Measurements from ENCODE around the gene LPAR6.

Gene LPAR6

GRCh38 chr13:48402325-48402932, 10.5 kb downstream of the LPAR6 start:
- Mint-ChIP-seq H3K4me1 (peaks cover 17% of the 10 kb centered on the region), H3K27me3 (ENCODE audit: low read depth, poor library complexity) (no peaks in the 10 kb centered on the region), H3K9me3 (no peaks in the 10 kb centered on the region), H3K4me3 (no peak overlapping the region), H3K36me3 (ENCODE audit: low read depth) (peaks cover 6% of the 10 kb centered on the region), H3K27ac (no peak overlapping the region)
- no peak for DNase-seq
- no peak for TF ChIP-seq CTCF (IDR thresholded peaks at IDR 0.05)

- peaks cover 3% of the 10 kb centered on the region for H3K9me3 Mint-ChIP-seq
- peaks cover 12% of the 10 kb centered on the region for H3K36me3 Mint-ChIP-seq (ENCODE audit: low read depth)
- no peak overlapping the region for H3K4me3 Mint-ChIP-seq
- H3K27me3 Mint-ChIP-seq (ENCODE audit: low read depth, poor library complexity), result no peaks in the 10 kb centered on the region
- peaks cover 12% of the 10 kb centered on the region for H3K4me1 Mint-ChIP-seq
- no peak for DNase-seq
- TF ChIP-seq CTCF (IDR thresholded peaks at IDR 0.05), result no peak
- H3K27ac Mint-ChIP-seq, result no peak overlapping the region
Measured at GRCh38 chr13:48401480-48401879, 11.4 kb downstream of the LPAR6 start.

- no peak for DNase-seq
- no peak overlapping the region for H3K4me3 Mint-ChIP-seq
- TF ChIP-seq CTCF (IDR thresholded peaks at IDR 0.05), result no peak
- H3K27ac Mint-ChIP-seq, result peak overlapping the region; percentile 50
- no peaks in the 10 kb centered on the region for H3K27me3 Mint-ChIP-seq (ENCODE audit: low read depth, poor library complexity)
- peaks cover 9% of the 10 kb centered on the region for H3K9me3 Mint-ChIP-seq
- H3K4me1 Mint-ChIP-seq, result peaks cover 12% of the 10 kb centered on the region
- peaks cover 18% of the 10 kb centered on the region for H3K36me3 Mint-ChIP-seq (ENCODE audit: low read depth)
Measured at GRCh38 chr13:48400850-48401291, 12.0 kb downstream of the LPAR6 start.

- peaks cover 12% of the 10 kb centered on the region for H3K4me1 Mint-ChIP-seq
- H3K4me3 Mint-ChIP-seq, result no peak overlapping the region
- no peaks in the 10 kb centered on the region for H3K27me3 Mint-ChIP-seq (ENCODE audit: low read depth, poor library complexity)
- no peak for TF ChIP-seq CTCF (IDR thresholded peaks at IDR 0.05)
- H3K9me3 Mint-ChIP-seq, result peaks cover 16% of the 10 kb centered on the region
- peaks cover 24% of the 10 kb centered on the region for H3K36me3 Mint-ChIP-seq (ENCODE audit: low read depth)
- no peak for DNase-seq
- peak overlapping the region; percentile 32 for H3K27ac Mint-ChIP-seq
Measured at GRCh38 chr13:48400090-48400694, 12.7 kb downstream of the LPAR6 start.

GRCh38 chr13:48398450-48399095, 14.3 kb downstream of the LPAR6 start:
- Mint-ChIP-seq H3K9me3 (peaks cover 29% of the 10 kb centered on the region), H3K4me1 (no peaks in the 10 kb centered on the region), H3K27ac (no peak overlapping the region)

More at GRCh38 chr13:48398450-48399095, 14.3 kb downstream of the LPAR6 start:
- no peak for TF ChIP-seq CTCF (IDR thresholded peaks at IDR 0.05)
- Mint-ChIP-seq H3K27me3 (ENCODE audit: low read depth, poor library complexity) (no peaks in the 10 kb centered on the region), H3K36me3 (ENCODE audit: low read depth) (peaks cover 35% of the 10 kb centered on the region), H3K4me3 (no peak overlapping the region)
- no peak for DNase-seq

Data from nephron progenitor cell (in vitro differentiated cells).